Activated CD8-positive, alpha-beta memory T cell treated with anti-CD3 and anti-CD28 coated beads, Interleukin-2, amount 10 ng/mL, durations not matched to agents 7 days and 5 days (primary cell): ENCODE data around the gene KSR2. TPM values are rescaled to one million over a fixed set of nuclear protein-coding genes. Genes with fewer than 3 reads are reported as not detected.
"Not testable (repeated sequence)": the region's sequence is repeated elsewhere in the genome, so short reads cannot be mapped to it uniquely, and the experiment has no call there.

Experiments used
- ATAC-seq: fragments of 150-1000 bp; cut with Tn5 transposase; one replicate; pipeline ENCODE4 v1.10.0; 2021; ENCODE audit warnings: moderate library complexity
- CTCF ChIA-PET: fragments of 350-600 bp; sonication (Branson Sonifier 250); formaldehyde crosslinking; loops from one replicate; lab custom pipeline; 2021; ENCODE audit warnings: antibody characterized with exemption; lab: Charles Lee
- DNase-seq: peaks from one replicate; pipeline ENCODE4 v3.0.0-alpha.2; 2020
- H3K27ac Mint-ChIP-seq: one replicate; pipeline ENCODE4 v1.8.0; 2021; ENCODE audit warnings: mild to moderate bottlenecking, mixed read lengths
- H3K27me3 Mint-ChIP-seq: one replicate; pipeline ENCODE4 v1.8.0; 2021; ENCODE audit warnings: mixed read lengths
- H3K36me3 Mint-ChIP-seq: one replicate; pipeline ENCODE4 v1.8.0; 2021; ENCODE audit warnings: mild to moderate bottlenecking, mixed read lengths
- H3K4me1 Mint-ChIP-seq: one replicate; pipeline ENCODE4 v1.8.0; 2021; ENCODE audit warnings: mixed read lengths
- H3K4me3 Mint-ChIP-seq: one replicate; pipeline ENCODE4 v1.8.0; 2021; ENCODE audit warnings: mild to moderate bottlenecking, moderate library complexity, mixed read lengths
- H3K9me3 Mint-ChIP-seq: one replicate; pipeline ENCODE4 v1.8.0; 2022; ENCODE audit warnings: low read depth, mixed read lengths
- total RNA-seq, 2 experiments: library from RNA; stranded (reverse); gene quantifications; one replicate each; pipeline ENCODE4 v1.2.3, GENCODE V29; 2021

Gene KSR2
- total RNA-seq, 2 experiments from 2014 or later: not detected

DNA sequence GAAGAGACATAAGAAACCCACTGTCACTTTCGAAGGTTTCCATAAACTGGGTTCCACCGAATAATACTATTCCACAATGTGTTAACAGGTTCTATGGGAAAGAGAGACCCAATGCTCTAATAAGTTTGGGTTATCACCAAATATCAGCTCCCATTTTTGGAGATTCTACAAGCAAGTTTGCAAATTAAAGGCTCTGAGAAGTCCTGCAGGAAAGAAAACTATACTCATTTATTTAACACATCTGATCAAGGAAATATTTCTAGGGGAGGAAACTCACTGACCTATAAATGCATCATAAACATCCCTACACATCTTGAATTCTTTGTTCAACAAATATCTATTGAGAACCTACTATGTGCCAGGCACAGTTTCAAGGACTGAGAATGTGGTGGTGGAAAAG, 161.4 kb downstream of the KSR2 start:
- Mint-ChIP-seq H3K27ac (no peak overlapping the region), H3K36me3 (no peaks in the 10 kb centered on the region), H3K4me1 (no peaks in the 10 kb centered on the region), H3K4me3 (no peak overlapping the region), H3K9me3 (no peaks in the 10 kb centered on the region), H3K27me3 (no peaks in the 10 kb centered on the region)
- CTCF ChIA-PET: interaction anchor here (1.2 kb wide), 1 partner anchor 50 kb away, joined by 3 read pairs; no protein-coding TSS in a partner anchor
- DNase-seq: no peak
- no peak for ATAC-seq

DNA sequence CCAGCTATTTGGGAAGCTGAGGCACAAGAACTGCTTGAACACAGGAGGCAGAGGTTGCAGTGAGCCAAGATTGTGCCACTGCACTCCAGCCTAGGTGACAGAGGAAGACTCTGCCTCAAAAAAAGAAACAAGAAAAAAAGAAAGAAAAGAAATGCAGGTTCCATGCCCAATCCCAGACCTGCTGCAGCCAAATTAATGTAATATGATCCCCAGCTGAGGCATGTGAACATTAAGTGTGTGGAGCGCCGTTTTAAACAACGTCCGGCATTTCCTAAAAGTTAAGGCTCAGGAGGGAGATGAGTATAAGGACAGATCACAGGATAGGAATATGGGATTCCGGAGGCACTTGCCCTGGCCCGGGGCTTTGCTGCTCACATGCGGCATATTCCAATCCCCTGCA, 162.9 kb downstream of the KSR2 start:
- Mint-ChIP-seq H3K36me3 (no peaks in the 10 kb centered on the region), H3K27me3 (no peaks in the 10 kb centered on the region), H3K4me1 (no peaks in the 10 kb centered on the region), H3K9me3 (no peaks in the 10 kb centered on the region), H3K4me3 (no peak overlapping the region), H3K27ac (no peak overlapping the region)
- CTCF ChIA-PET: no interaction called here
- no peak for ATAC-seq
- no peak for DNase-seq

DNA sequence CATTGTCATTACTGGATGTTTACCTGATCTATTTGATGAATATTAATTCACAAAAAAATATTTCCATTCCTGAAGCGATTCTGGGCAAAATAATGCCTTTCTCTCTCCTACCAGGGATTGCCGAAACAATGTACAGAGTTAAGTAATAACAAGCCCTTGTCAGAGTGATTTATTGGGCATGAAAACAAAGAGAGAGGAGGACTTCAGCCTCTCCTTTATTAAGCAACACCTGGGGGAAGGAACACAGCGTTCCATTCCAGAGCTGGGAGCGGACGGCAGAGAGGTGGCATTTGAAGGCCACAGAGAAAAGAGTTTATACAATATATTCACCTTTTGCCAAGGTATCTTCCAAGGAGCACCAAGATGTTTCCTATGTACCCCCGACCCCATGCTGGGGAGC, 165.8 kb downstream of the KSR2 start:
- H3K27ac Mint-ChIP-seq: no peak overlapping the region
- CTCF ChIA-PET: interaction anchor here (1.2 kb wide), 1 partner anchor 27 kb away, joined by 3 read pairs; no protein-coding TSS in a partner anchor
- H3K27me3 Mint-ChIP-seq: no peaks in the 10 kb centered on the region
- no peaks in the 10 kb centered on the region for H3K36me3 Mint-ChIP-seq
- no peaks in the 10 kb centered on the region for H3K9me3 Mint-ChIP-seq
- ATAC-seq (no peak), DNase-seq (no peak)
- H3K4me1 Mint-ChIP-seq: no peaks in the 10 kb centered on the region
- no peak overlapping the region for H3K4me3 Mint-ChIP-seq

DNA sequence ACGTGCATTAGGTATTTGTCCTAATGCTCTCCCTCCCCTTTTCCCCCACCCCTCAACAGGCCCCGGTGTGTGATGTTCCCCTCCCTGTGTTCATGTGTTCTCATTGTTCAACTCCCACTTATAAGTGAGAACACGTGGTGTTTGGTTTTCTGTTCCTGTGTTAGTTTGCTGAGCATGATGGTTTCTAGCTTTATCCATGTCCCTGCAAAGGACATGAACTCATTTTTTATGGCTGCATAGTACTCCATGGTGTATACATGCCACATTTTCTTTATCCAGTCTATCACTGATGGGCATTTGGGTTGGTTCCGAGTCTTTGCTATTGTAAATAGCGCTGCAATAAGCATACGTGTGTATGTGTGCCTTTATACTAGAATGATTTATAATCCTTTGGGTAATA, 168.1 kb downstream of the KSR2 start:
- CTCF ChIA-PET, H3K36me3 Mint-ChIP-seq, DNase-seq, H3K4me1 Mint-ChIP-seq, H3K27ac Mint-ChIP-seq, ATAC-seq, H3K9me3 Mint-ChIP-seq, H3K4me3 Mint-ChIP-seq, H3K27me3 Mint-ChIP-seq: not testable (repeated sequence)

DNA sequence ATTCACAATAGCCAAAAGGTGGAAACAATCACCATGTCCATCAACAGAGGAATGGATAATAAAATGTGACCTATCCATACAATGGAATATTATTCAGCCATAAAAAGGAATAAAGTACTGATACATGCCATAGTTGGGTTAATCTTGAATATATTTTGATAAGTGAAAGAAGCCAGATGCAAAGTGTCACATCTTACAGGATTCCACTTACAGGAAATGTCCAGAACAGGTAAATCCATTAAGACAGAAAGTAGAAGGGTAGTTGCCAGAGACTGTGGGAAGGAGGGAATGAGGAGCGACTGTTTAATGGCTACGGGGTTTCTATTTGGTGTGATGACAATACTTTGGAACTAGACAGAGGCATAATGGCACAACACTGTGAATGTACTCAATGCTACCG, 171.6 kb downstream of the KSR2 start:
- CTCF ChIA-PET: no interaction called here
- no peaks in the 10 kb centered on the region for H3K9me3 Mint-ChIP-seq
- ATAC-seq (no peak), DNase-seq (no peak)
- H3K27ac Mint-ChIP-seq: no peak overlapping the region
- no peaks in the 10 kb centered on the region for H3K27me3 Mint-ChIP-seq
- no peaks in the 10 kb centered on the region for H3K4me1 Mint-ChIP-seq
- H3K36me3 Mint-ChIP-seq: no peaks in the 10 kb centered on the region
- no peak overlapping the region for H3K4me3 Mint-ChIP-seq

DNA sequence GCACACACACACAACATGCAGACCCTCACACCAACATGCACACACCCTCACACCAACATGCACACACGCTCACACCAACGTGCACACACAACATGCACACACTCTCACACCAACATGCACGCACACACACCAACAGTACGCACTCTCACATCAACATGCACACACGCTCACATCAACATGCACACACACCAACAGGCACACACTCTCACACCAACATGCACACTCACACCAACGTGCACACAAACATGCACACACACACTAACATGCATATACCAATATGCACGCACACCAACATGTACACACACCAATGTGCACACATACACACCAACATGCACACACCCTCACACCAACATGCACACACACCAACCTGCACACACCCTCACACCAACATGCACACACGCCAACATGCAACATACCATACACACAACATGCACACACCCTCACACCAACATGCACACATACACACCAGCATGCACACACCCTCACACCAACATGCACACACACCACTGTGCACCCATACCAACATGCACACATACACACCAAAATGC, 175.8 kb downstream of the KSR2 start:
- Mint-ChIP-seq H3K36me3 (no peaks in the 10 kb centered on the region), H3K4me1 (no peaks in the 10 kb centered on the region), H3K9me3 (no peaks in the 10 kb centered on the region), H3K27ac (no peak overlapping the region), H3K4me3 (no peak overlapping the region), H3K27me3 (no peaks in the 10 kb centered on the region)
- CTCF ChIA-PET: no interaction called here
- ATAC-seq (no peak), DNase-seq (no peak)

DNA sequence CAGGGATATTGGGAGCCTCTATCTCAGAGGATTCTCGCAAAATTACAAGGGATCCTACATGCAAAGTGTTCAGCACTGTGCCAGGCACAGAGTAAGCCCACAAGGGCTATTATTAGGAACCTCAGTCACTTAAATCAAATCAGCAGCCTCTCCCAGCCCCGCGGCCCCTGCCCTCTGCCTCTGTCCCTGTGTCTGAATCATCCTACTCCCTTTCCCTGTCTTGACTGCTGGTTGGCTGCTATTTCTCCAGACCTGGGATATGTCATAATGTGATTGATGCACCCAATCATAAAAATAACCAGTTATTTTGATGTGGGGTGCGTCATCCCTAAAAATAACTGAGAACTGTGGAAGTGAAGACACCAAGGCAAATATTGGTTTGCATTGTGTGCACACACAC, 176.3 kb downstream of the KSR2 start:
- CTCF ChIA-PET: no interaction called here
- Mint-ChIP-seq H3K36me3 (no peaks in the 10 kb centered on the region), H3K4me3 (no peak overlapping the region), H3K27me3 (no peaks in the 10 kb centered on the region), H3K27ac (no peak overlapping the region), H3K9me3 (no peaks in the 10 kb centered on the region), H3K4me1 (no peaks in the 10 kb centered on the region)
- DNase-seq (no peak), ATAC-seq (no peak)

DNA sequence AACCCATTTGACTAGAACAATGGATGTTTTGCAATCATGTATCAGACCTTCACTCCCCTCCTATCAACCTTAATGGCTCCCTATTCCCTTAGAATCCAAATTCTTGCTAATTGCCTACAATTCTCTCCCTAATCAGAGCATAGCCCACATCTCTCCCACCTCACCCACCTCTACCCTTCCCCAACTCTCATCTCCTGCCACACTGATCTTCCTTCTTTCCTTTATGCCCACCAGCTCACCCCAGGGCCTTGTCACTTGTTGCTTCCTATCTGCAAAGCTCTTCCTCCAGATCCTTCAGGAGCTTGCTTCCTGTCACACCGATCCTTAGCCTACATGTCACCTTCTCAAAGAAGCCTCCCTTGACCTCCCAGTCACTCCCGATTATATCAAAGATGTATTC, 177.8 kb downstream of the KSR2 start:
- ATAC-seq (no peak), DNase-seq (no peak)
- Mint-ChIP-seq H3K27me3 (no peaks in the 10 kb centered on the region), H3K36me3 (no peaks in the 10 kb centered on the region), H3K4me1 (no peaks in the 10 kb centered on the region), H3K9me3 (peaks cover 2% of the 10 kb centered on the region), H3K4me3 (no peak overlapping the region), H3K27ac (no peak overlapping the region)
- CTCF ChIA-PET: no interaction called here

DNA sequence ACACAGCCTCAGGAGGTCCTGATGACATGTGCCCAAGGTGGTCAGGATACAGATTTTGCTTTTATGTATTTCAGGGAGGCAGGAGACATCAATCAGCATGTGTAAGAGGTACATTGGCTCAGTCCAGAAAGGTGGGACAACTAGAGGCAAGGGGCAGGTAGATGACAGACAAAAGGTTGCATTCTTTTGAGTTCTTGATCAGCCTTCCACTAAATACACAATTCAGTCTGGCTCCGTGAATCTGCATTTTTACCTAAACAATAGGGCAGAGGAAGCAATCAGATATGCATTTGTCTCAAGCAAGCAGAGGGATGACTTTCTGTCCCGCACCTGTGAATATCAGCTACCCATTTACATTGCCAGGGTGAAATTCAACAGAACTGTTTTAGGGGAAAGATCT, 178.6 kb downstream of the KSR2 start:
- no peak overlapping the region for H3K27ac Mint-ChIP-seq
- no peaks in the 10 kb centered on the region for H3K36me3 Mint-ChIP-seq
- peaks cover 2% of the 10 kb centered on the region for H3K9me3 Mint-ChIP-seq
- H3K4me3 Mint-ChIP-seq: no peak overlapping the region
- no peak for ATAC-seq
- no peaks in the 10 kb centered on the region for H3K4me1 Mint-ChIP-seq
- no peak for DNase-seq
- CTCF ChIA-PET: no interaction called here
- H3K27me3 Mint-ChIP-seq: no peaks in the 10 kb centered on the region

DNA sequence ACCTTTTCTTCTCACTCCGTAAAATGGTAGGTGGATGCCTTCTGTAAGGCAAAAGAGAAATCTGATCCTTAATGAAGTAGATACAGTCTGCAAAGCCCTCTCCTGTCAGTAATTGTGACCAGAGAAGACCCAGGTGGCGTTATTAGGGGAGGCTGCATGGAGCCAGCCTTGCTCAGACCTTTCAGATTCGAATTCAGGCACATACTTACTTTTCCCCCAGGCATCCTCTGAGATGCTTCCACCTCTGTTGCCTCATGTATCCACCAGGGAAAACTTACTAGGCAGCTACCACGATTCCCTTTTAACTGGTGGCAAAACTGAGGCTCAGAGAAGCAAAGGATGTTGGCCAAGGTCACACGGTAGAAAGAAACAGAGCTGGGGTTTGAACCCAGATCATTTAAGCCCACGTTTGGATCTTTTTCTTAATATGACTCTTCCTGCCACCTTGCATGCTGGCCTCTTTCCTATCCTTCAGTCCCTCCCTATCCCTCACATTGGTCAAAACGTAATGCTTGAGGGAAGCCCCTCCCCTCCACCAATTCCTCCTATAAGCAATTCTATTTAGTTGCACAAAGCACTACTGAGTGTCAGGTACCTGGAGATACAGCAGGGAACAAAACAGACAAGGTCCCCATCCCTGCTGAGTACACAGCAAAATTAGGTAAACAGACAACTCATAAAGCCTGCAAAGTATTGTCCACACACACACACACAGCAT, 179.4 kb downstream of the KSR2 start:
- Mint-ChIP-seq H3K4me1 (no peaks in the 10 kb centered on the region), H3K27me3 (no peaks in the 10 kb centered on the region), H3K27ac (no peak overlapping the region), H3K36me3 (no peaks in the 10 kb centered on the region), H3K4me3 (no peak overlapping the region), H3K9me3 (peaks cover 2% of the 10 kb centered on the region)
- DNase-seq (no peak), ATAC-seq (no peak)
- CTCF ChIA-PET: no interaction called here

DNA sequence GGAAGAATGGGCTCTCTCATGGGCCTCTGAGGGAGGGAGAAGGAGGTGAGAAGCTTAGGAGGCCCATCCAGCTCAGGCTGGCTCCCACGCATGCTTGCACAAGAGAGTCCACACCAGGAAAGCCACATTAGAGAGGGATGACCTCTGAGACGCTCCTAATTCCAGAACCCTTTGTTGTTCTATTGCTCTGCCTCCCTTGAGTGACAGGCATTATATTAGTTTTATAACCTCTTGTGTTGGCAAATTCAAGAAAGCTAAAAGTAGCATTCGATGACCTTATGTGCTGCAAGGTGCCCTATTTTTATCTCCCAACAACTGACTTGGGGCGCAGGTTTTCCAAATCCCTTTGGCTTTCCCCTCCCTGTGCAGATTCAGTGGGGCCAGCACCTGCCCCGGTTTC, 190.1 kb downstream of the KSR2 start:
- H3K27me3 Mint-ChIP-seq: no peaks in the 10 kb centered on the region
- H3K9me3 Mint-ChIP-seq: no peaks in the 10 kb centered on the region
- peaks cover 8% of the 10 kb centered on the region for H3K4me1 Mint-ChIP-seq
- no peak overlapping the region for H3K4me3 Mint-ChIP-seq
- CTCF ChIA-PET: no interaction called here
- H3K36me3 Mint-ChIP-seq: no peaks in the 10 kb centered on the region
- H3K27ac Mint-ChIP-seq: no peak overlapping the region
- DNase-seq (no peak), ATAC-seq (no peak)

DNA sequence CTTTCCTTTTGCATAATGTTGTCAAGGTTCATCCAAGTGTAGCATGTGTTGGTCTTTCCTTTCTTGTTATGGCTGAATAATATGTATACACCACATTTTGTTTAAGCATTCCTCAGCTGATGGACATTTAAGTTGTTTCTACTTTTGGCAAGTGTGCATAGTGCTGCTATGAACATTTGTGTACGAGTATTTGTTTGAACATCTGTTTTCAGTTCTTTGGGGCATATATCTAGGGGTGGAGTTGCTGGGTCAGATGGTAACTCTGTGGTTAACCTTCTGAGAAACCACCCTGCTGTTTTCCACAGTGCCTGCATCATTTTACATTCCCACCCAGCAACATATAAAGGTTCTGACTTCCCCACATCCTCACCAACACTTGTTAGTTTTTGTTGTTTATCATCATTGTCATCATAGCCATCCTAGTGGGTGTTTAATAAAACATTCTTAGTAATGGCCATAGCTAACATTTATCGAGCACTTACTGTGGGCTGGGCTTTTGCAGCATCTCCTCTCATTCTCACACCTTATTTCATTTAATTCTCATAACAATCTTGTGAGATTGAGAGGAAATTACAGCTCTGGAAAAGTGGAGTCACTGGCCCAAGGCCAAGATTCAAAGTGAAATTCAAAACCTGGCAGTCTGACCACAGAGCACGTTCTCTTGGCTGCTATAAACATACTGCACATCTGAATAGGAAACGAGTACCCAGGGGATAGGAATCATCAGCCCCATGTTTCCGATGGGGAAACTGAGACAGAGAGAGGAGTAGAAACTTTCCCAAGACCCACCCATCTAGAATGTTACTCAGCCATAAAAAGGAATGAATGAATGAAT, 193.6 kb downstream of the KSR2 start:
- ATAC-seq (no peak), DNase-seq (no peak)
- H3K27me3 Mint-ChIP-seq: no peaks in the 10 kb centered on the region
- H3K4me3 Mint-ChIP-seq: no peak overlapping the region
- H3K4me1 Mint-ChIP-seq: peaks cover 8% of the 10 kb centered on the region
- CTCF ChIA-PET: interaction anchor here (1.4 kb wide), 1 partner anchor 28 kb away, joined by 3 read pairs; no protein-coding TSS in a partner anchor
- H3K27ac Mint-ChIP-seq: no peak overlapping the region
- H3K9me3 Mint-ChIP-seq: no peaks in the 10 kb centered on the region
- no peaks in the 10 kb centered on the region for H3K36me3 Mint-ChIP-seq

DNA sequence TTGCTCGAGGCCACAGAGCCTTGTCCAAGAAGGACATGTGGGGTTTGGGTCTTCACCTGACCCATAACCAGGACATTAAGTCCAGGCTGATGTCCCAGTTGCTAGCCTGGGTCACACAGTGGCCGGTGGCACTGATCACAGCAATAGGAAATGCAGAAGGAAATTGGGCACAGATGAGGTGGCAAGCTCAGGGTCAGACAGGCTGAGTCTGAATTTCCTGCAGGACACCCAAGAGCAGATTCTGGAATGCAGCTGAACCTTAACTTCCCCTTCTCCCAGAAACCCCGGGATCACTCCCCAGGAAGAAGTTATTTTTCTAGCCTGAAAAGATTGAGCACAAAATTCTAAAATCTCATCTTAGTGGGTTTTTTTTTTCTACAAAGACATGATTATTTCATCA, 199.9 kb downstream of the KSR2 start:
- ATAC-seq (no peak), DNase-seq (no peak)
- CTCF ChIA-PET: no interaction called here
- Mint-ChIP-seq H3K27me3 (no peaks in the 10 kb centered on the region), H3K4me3 (no peak overlapping the region), H3K4me1 (no peaks in the 10 kb centered on the region), H3K9me3 (peaks cover 7% of the 10 kb centered on the region), H3K36me3 (no peaks in the 10 kb centered on the region), H3K27ac (no peak overlapping the region)

DNA sequence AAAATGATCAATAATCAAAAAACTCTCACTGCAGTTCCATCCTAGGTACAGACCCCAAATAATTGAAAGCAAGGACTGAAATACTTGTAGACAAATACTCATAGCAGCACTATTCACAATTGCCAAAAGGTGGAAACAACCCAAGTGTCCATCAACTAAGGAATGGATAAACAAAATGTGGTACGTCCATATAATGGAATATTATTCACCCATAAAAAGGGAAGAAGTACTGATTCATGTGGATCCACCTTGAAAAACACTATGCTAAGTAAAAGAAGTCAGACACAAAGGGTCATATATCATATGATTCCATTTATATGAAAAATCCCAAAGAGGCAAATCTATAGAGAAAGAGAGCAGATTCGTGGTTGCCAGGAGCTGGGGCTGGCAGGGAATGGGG, 202.8 kb downstream of the KSR2 start:
- CTCF ChIA-PET: no interaction called here
- Mint-ChIP-seq H3K27ac (no peak overlapping the region), H3K4me3 (no peak overlapping the region), H3K4me1 (no peaks in the 10 kb centered on the region), H3K36me3 (no peaks in the 10 kb centered on the region), H3K27me3 (no peaks in the 10 kb centered on the region), H3K9me3 (peaks cover 10% of the 10 kb centered on the region)
- ATAC-seq (no peak), DNase-seq (no peak)
